Mesothelial cell of epicardium (in vitro differentiated cells): Measurements from ENCODE around the gene ARL13B. TPM values are rescaled to one million over a fixed set of nuclear protein-coding genes. Genes with fewer than 3 reads are reported as not detected.
"Not testable (repeated sequence)": the region's sequence is repeated elsewhere in the genome, so short reads cannot be mapped to it uniquely, and the experiment has no call there.

ENCODE experiments used
- DNase-seq, 2 experiments: peaks; one replicate each; pipeline ENCODE4 v3.0.0; 2021; ENCODE audit warnings: low spot score in 2 of 2; ENCODE audit not compliant: unreplicated experiment in 2 of 2
- H3K27ac Mint-ChIP-seq: 2 replicates; pipeline ENCODE4 v1.8.0; 2021; ENCODE audit warnings: mixed read lengths
- H3K27me3 Mint-ChIP-seq: 2 replicates; pipeline ENCODE4 v1.8.0; 2021; ENCODE audit warnings: low read depth, mixed read lengths
- H3K36me3 Mint-ChIP-seq: 2 replicates; pipeline ENCODE4 v1.8.0; 2021; ENCODE audit warnings: mixed read lengths
- H3K4me1 Mint-ChIP-seq: 2 replicates; pipeline ENCODE4 v1.8.0; 2021; ENCODE audit warnings: mixed read lengths
- H3K4me3 Mint-ChIP-seq: 2 replicates; pipeline ENCODE4 v1.8.0; 2021; ENCODE audit warnings: mild to moderate bottlenecking, moderate library complexity, mixed read lengths
- H3K9me3 Mint-ChIP-seq: 2 replicates; pipeline ENCODE4 v1.8.0; 2021; ENCODE audit warnings: mixed read lengths
- CTCF ChIP-seq: fragments of 200-600 bp; sonication (generic); IDR thresholded peaks from one replicate; pipeline ENCODE4 v1.5.0; 2021; ENCODE audit warnings: antibody characterized with exemption; ENCODE audit not compliant: unreplicated experiment
- total RNA-seq: library from RNA; stranded (reverse); gene quantifications from 3 replicates; pipeline ENCODE4 v1.2.1, GENCODE V29; 2021

The ARL13B gene
- total RNA-seq, 1 donor from 2014 or later = 14.1 TPM

GRCh38 chr3:93961026-93961425, 18.9 kb upstream of the ARL13B start:
- peaks cover 53% of the 10 kb centered on the region for H3K9me3 Mint-ChIP-seq
- H3K4me3 Mint-ChIP-seq = no peak overlapping the region
- peaks cover 7% of the 10 kb centered on the region for H3K36me3 Mint-ChIP-seq
- H3K27ac Mint-ChIP-seq = no peak overlapping the region
- no peak for TF ChIP-seq CTCF
- no peaks in the 10 kb centered on the region for H3K4me1 Mint-ChIP-seq
- DNase-seq = no peak
- H3K27me3 Mint-ChIP-seq = no peaks in the 10 kb centered on the region

GRCh38 chr3:93961489-93961888, 18.5 kb upstream of the ARL13B start:
- Mint-ChIP-seq H3K4me1 (no peaks in the 10 kb centered on the region), H3K27ac (no peak overlapping the region), H3K36me3 (peaks cover 11% of the 10 kb centered on the region), H3K4me3 (no peak overlapping the region), H3K27me3 (no peaks in the 10 kb centered on the region), H3K9me3 (peaks cover 56% of the 10 kb centered on the region)
- no peak for DNase-seq
- TF ChIP-seq CTCF = no peak

- no peak overlapping the region for H3K27ac Mint-ChIP-seq
- H3K9me3 Mint-ChIP-seq = peaks cover 50% of the 10 kb centered on the region
- no peak for DNase-seq
- peaks cover 11% of the 10 kb centered on the region for H3K36me3 Mint-ChIP-seq
- TF ChIP-seq CTCF = no peak
- no peak overlapping the region for H3K4me3 Mint-ChIP-seq
- H3K27me3 Mint-ChIP-seq = no peaks in the 10 kb centered on the region
- no peaks in the 10 kb centered on the region for H3K4me1 Mint-ChIP-seq
Observed at GRCh38 chr3:93962798-93963197, 17.2 kb upstream of the ARL13B start.

GRCh38 chr3:93965106-93965505, 14.8 kb upstream of the ARL13B start:
- not testable (repeated sequence) for H3K4me1 Mint-ChIP-seq, H3K27ac Mint-ChIP-seq

GRCh38 chr3:93969443-93969842, 10.5 kb upstream of the ARL13B start:
- Mint-ChIP-seq H3K27me3 (no peaks in the 10 kb centered on the region), H3K4me1 (peaks cover 12% of the 10 kb centered on the region), H3K4me3 (no peak overlapping the region), H3K9me3 (peaks cover 15% of the 10 kb centered on the region), H3K27ac (no peak overlapping the region), H3K36me3 (peaks cover 7% of the 10 kb centered on the region)
- no peak for TF ChIP-seq CTCF
- no peak for DNase-seq

More at GRCh38 chr3:93965106-93965505, 14.8 kb upstream of the ARL13B start:
- not testable (repeated sequence) for H3K4me3 Mint-ChIP-seq, H3K27me3 Mint-ChIP-seq, DNase-seq, H3K36me3 Mint-ChIP-seq
- H3K9me3 Mint-ChIP-seq = peaks cover 40% of the 10 kb centered on the region

GRCh38 chr3:93969997-93970396, 10.0 kb upstream of the ARL13B start:
- H3K27ac Mint-ChIP-seq = no peak overlapping the region
- no peak overlapping the region for H3K4me3 Mint-ChIP-seq
- no peaks in the 10 kb centered on the region for H3K27me3 Mint-ChIP-seq
- H3K36me3 Mint-ChIP-seq = peaks cover 6% of the 10 kb centered on the region
- no peak for TF ChIP-seq CTCF
- DNase-seq = no peak
- H3K4me1 Mint-ChIP-seq = peaks cover 12% of the 10 kb centered on the region
- H3K9me3 Mint-ChIP-seq = peaks cover 11% of the 10 kb centered on the region
